Osteoblast (primary cell): ENCODE measurements around the gene AXIN2. TPM values are rescaled to one million over a fixed set of nuclear protein-coding genes. Genes with fewer than 3 reads are reported as not detected.

Experiments
- DNase-seq: peaks from one replicate; pipeline ENCODE4 v3.0.0; 2011; ENCODE audit warnings: low spot score, mixed read lengths; ENCODE audit not compliant: insufficient read length; ENCODE audit errors: missing footprints
- H2AFZ ChIP-seq: 2 replicates; pipeline ENCODE4 v1.6.0; 2011; ENCODE audit warnings: mild to moderate bottlenecking, low read length
- H3K27ac ChIP-seq: 2 replicates; pipeline ENCODE4 v1.5.1; 2011; ENCODE audit warnings: mild to moderate bottlenecking, low read depth, low read length, moderate library complexity
- H3K27me3 ChIP-seq: 2 replicates; pipeline ENCODE4 v1.6.0; 2012; ENCODE audit warnings: mild to moderate bottlenecking, control low read depth, inconsistent platforms, low read length, moderate library complexity; ENCODE audit not compliant: insufficient read depth
- H3K36me3 ChIP-seq: 2 replicates; pipeline ENCODE4 v1.5.1; 2011; ENCODE audit warnings: mild to moderate bottlenecking, low read length, control low read depth, moderate library complexity; ENCODE audit not compliant: insufficient read depth
- H3K4me1 ChIP-seq: 2 replicates; pipeline ENCODE4 v1.5.1; 2011; ENCODE audit warnings: mild to moderate bottlenecking, low read length, control low read depth, moderate library complexity; ENCODE audit not compliant: insufficient read depth
- H3K4me2 ChIP-seq: 2 replicates; pipeline ENCODE4 v1.6.0; 2011; ENCODE audit warnings: mild to moderate bottlenecking, low read length; ENCODE audit not compliant: insufficient read depth
- H3K4me3 ChIP-seq: fragments of 200-600 bp; sonication (generic); 3 replicates; pipeline ENCODE4 v1.5.1; 2012; ENCODE audit warnings: mild to moderate bottlenecking, low read length, inconsistent platforms; ENCODE audit not compliant: insufficient read depth
- H3K79me2 ChIP-seq: 2 replicates; pipeline ENCODE4 v1.6.0; 2012; ENCODE audit warnings: mild to moderate bottlenecking, low read length, control low read depth, inconsistent platforms; ENCODE audit not compliant: insufficient read depth
- H3K9me3 ChIP-seq: 2 replicates; pipeline ENCODE4 v1.5.1; 2011; ENCODE audit warnings: low read depth, low read length, control low read depth
- H4K20me1 ChIP-seq: 2 replicates; pipeline ENCODE4 v1.6.0; 2012; ENCODE audit warnings: mild to moderate bottlenecking, low read length, control low read depth; ENCODE audit not compliant: insufficient read depth
- total RNA-seq: library from RNA; depleted of rRNA; stranded (reverse); fragments of >200 nt; gene quantifications from 2 replicates; pipeline ENCODE4 v1.2.3, GENCODE V29; 2012
- TF ChIP-seq, protein P1 (sequence below): IDR thresholded peaks from 2 replicates; pipeline ENCODE4 v1.5.1; 2011; ENCODE audit warnings: mild to moderate bottlenecking, low read depth, low read length, moderate library complexity; ENCODE audit errors: extremely low read depth

AXIN2 gene
- total RNA-seq, 1 donor, result 5.1 TPM

DNA sequence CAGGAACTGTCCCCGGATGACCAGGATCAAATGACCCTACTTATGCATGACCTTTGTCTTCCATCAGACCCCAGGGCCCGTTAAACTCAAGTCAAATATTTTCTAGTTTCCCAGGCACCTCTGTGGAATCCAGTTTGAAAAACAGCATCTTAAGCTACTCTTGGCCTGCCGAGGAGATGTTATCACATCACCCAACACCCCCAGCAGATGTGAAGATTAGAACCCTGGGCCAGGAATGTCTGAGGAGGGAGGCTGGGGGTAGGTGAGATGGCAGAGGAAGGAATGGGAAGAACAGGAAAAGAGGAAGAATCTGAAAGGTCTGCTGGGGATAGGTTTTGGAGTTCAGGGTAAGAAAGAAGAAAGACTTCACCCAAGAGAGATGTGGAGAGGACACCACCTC is 79.2 kb downstream of the AXIN2 start:
- peaks cover 15% of the 10 kb centered on the region for H3K27me3 ChIP-seq
- no peak overlapping the region for H3K27ac ChIP-seq
- DNase-seq, result no peak
- no peak overlapping the region for H3K4me2 ChIP-seq
- TF ChIP-seq, protein P1, sequence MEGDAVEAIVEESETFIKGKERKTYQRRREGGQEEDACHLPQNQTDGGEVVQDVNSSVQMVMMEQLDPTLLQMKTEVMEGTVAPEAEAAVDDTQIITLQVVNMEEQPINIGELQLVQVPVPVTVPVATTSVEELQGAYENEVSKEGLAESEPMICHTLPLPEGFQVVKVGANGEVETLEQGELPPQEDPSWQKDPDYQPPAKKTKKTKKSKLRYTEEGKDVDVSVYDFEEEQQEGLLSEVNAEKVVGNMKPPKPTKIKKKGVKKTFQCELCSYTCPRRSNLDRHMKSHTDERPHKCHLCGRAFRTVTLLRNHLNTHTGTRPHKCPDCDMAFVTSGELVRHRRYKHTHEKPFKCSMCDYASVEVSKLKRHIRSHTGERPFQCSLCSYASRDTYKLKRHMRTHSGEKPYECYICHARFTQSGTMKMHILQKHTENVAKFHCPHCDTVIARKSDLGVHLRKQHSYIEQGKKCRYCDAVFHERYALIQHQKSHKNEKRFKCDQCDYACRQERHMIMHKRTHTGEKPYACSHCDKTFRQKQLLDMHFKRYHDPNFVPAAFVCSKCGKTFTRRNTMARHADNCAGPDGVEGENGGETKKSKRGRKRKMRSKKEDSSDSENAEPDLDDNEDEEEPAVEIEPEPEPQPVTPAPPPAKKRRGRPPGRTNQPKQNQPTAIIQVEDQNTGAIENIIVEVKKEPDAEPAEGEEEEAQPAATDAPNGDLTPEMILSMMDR, result no peak
- no peaks in the 10 kb centered on the region for H4K20me1 ChIP-seq
- H3K79me2 ChIP-seq, result no peaks in the 10 kb centered on the region
- no peak overlapping the region for H2AFZ ChIP-seq
- H3K4me1 ChIP-seq, result peaks cover 8% of the 10 kb centered on the region
- no peaks in the 10 kb centered on the region for H3K36me3 ChIP-seq
- H3K4me3 ChIP-seq, result no peak overlapping the region
- H3K9me3 ChIP-seq, result no peaks in the 10 kb centered on the region

DNA sequence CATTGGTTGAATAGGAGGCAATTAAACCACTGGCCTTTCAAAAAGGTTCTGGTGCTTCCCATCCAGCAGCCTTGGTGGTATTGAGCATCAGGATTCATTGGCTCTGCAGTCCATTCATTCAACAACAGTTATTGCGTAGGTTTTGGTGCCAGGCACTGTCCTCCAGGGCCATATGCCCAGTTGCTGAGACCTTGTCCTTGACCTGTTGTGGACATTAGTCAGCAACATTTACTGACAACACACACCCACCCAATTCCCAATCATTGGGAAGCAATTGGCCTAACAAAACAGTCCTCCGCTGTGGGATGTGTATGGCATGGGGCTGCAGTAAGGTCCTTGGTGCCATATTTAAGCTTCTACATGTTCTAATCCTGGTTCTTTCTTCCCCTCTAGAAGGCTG is 82.2 kb downstream of the AXIN2 start:
- Histone ChIP-seq H3K79me2 (no peaks in the 10 kb centered on the region), H3K4me1 (no peaks in the 10 kb centered on the region), H2AFZ (no peak overlapping the region)

More for the DNA sequence above, 82.2 kb downstream of the AXIN2 start:
- no peak for DNase-seq
- Histone ChIP-seq H3K4me3 (no peak overlapping the region), H4K20me1 (no peaks in the 10 kb centered on the region), H3K27ac (no peak overlapping the region), H3K4me2 (no peak overlapping the region), H3K36me3 (no peaks in the 10 kb centered on the region), H3K27me3 (peaks cover 32% of the 10 kb centered on the region), H3K9me3 (no peaks in the 10 kb centered on the region)
- TF ChIP-seq, protein P1, result no peak
